Left ventricle myocardium superior (tissue), 1 donor: ENCODE measurements around the gene ENTPD2. TPM values are rescaled to one million over a fixed set of nuclear protein-coding genes. Genes with fewer than 3 reads are reported as not detected.
A peak's percentile ranks its signal among the peaks of the same experiment; 100 is the strongest.

Source experiments
- ATAC-seq: fragments of 200-7000 bp; cut with Tn5 transposase; one replicate; pipeline ENCODE4 v1.9.1; 2020; ENCODE audit warnings: mild to moderate bottlenecking, moderate library complexity
- DNase-seq: peaks from one replicate; pipeline ENCODE4 v3.0.0-alpha.2; 2020
- intact Hi-C: fragments of 100-400 bp; cut with micrococcal nuclease; formaldehyde crosslinking; loops from one replicate; pipeline ENCODE4 v1.11.0; 2022
- total RNA-seq: library from RNA; stranded (reverse); fragmentation: NEBNext Ultra II Directional; extraction: Animal tissue kit (Norgen Biotek cat#: 25700); gene quantifications from one replicate; pipeline ENCODE4 v1.2.1, GENCODE V29; 2021
- donor health status: DM: no; HTN: yes; CAD: no; lungs with severe emphysema.

Gene ENTPD2
- total RNA-seq, 1 donor from 2014 or later: 2.1 TPM

- intact Hi-C loops: no loop called here
- no peak for ATAC-seq
- DNase-seq: peak; percentile 29
These were observed 28.5 kb upstream of the ENTPD2 start for GRCh38 chr9:137082222-137082924.

GRCh38 chr9:137080260-137081122, 26.6 kb upstream of the ENTPD2 start:
- intact Hi-C loops: no loop called here
- no peak for DNase-seq
- ATAC-seq: no peak

- intact Hi-C loops: no loop called here
- ATAC-seq (no peak), DNase-seq (no peak)
These were observed 25.5 kb upstream of the ENTPD2 start for GRCh38 chr9:137079401-137079787.

DNA sequence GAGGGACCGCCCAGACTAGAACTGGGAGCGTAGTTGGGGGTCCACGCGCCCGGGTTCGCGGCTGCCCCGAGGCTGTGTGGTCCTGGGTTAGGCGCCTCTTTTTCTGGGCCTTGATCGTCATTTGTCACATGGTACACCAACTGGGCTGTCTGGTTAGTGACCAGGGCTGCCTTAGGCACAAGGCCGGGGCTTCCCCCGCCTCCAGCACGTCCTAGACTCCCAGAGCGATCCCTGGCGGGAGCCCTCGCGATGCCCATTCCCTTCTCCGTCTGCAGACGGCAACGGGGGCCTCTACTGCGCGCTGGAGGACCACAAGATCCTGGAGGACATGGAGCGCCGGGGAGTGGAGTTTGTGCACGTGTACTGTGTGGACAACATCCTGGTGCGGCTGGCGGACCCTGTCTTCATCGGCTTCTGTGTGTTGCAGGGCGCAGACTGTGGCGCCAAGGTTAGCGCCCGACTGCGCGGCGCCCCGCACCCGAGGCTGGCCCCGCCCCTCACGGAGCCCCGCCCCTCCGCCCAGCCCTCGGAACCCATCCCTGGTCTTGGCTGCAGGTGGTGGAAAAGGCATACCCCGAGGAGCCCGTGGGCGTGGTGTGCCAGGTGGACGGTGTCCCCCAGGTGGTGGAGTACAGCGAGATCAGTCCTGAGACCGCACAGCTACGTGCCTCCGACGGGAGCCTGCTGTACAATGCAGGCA, 25.0 kb upstream of the ENTPD2 start:
- ATAC-seq (no peak), DNase-seq (no peak)
- intact Hi-C loops: no loop called here

- ATAC-seq: peak; percentile 13
- DNase-seq: peak; percentile 60
- intact Hi-C loops: no loop called here
These were observed 24.2 kb upstream of the ENTPD2 start for GRCh38 chr9:137077758-137078693.

- ATAC-seq: peak; percentile 78
- intact Hi-C loops: no loop called here
These were observed 23.3 kb upstream of the ENTPD2 start, which contains the start of gene UAP1L1 for GRCh38 chr9:137077010-137077747. TSS of gene UAP1L1 (plus strand) at chr9:137077517. CDS start at chr9:137077533, 16 bp downstream.

DNA sequence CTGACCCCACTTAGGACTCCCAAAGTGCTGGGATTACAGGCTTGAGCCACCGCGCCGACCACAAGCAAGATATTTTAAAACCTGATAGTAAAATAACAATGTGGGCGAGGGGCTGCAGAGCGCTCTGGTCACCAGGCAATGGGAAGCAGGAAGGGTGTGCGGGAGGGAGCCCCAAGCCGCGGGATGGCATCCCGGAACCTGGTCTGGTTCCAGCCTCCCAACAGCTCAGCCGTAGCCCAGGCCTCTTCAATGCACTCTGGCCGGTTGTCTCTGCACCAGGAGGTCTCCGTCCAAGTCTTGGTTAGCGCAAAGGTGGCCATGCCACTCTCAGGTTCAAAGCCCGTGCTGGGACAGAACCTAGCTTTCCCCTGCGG, 22.8 kb upstream of the ENTPD2 start:
- DNase-seq: no peak
- ATAC-seq: no peak
- intact Hi-C loops: no loop called here

More at GRCh38 chr9:137077010-137077747, 23.3 kb upstream of the ENTPD2 start, which contains the start of gene UAP1L1:
- peak; percentile 91 for DNase-seq

GRCh38 chr9:137075275-137075775, 21.5 kb upstream of the ENTPD2 start:
- DNase-seq (no peak), ATAC-seq (no peak)
- intact Hi-C loops: no loop called here

DNA sequence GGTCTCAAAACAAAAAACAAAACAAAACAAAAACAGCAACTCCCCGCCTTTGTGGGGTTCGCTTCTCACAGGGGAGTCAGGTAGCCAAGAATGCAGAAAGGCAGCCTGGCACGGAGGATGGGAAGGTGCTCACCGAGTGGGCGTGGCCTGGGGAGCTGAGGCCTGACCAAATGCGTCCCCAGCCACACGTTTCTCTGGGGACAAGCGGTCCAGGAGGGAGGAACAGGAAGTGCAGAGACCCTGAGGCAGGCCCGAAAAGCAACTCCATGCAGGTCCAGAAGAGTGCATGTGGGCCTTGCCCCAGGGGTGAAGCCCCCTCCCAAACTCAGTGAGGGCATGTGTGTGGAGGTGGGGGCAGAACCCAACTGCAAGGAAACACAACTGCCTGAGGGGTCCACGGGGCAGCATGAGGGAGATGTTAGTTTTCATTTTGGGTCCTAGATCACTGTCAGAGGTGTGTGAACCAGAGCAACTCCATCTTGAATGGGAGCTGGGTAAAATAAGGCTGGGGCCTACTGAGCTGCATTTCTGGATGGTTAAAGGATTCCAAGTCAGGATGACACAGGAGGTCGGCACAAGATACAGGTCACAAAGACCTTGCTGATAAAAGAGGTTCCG, 20.9 kb upstream of the ENTPD2 start:
- DNase-seq (no peak), ATAC-seq (no peak)
- intact Hi-C loops: no loop called here

GRCh38 chr9:137073992-137074399, 20.1 kb upstream of the ENTPD2 start:
- DNase-seq: no peak

DNA sequence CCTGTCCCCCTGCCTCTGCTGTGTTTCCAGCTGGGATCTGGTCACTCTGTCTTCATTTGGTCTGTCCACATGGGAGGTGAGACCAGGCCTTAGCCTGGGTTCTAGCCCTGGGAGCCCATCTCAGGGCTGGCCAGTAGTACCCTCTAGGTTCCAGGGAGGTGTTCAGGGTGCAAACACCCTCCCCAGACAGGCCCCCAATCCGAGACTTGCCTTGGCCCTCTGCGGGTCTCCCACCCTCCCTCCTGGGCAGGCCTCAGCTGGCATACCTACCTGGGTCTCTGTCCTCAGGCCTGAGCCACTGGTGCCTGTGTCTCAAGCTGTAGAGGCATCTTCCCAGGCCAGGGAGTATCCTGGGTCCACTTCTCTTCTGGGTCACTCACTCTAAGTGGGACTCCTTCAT, 17.4 kb upstream of the ENTPD2 start:
- ATAC-seq (no peak), DNase-seq (no peak)
- intact Hi-C loops: no loop called here

More at GRCh38 chr9:137073992-137074399, 20.1 kb upstream of the ENTPD2 start:
- ATAC-seq: no peak
- intact Hi-C loops: no loop called here

DNA sequence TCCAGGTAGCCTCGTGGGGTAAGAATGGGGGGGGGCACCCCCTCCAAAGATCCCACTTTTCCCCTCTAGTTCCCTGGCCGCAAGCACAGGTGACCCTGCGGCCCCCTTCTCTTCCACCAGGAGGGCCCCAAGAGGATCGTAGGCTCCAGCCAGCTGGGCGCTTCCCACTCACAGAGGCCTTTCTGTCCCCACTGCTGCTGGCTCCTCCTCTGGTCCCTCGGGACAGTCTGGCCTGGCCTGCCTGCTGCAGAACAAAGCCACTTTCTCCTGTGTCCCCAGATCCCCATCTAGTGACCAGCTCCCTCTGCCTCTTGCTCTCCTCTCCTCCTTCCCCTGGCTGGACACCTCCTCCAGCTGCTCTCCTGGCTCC, 17.0 kb upstream of the ENTPD2 start:
- DNase-seq (peak; percentile 75), ATAC-seq (peak; percentile 62)

DNA sequence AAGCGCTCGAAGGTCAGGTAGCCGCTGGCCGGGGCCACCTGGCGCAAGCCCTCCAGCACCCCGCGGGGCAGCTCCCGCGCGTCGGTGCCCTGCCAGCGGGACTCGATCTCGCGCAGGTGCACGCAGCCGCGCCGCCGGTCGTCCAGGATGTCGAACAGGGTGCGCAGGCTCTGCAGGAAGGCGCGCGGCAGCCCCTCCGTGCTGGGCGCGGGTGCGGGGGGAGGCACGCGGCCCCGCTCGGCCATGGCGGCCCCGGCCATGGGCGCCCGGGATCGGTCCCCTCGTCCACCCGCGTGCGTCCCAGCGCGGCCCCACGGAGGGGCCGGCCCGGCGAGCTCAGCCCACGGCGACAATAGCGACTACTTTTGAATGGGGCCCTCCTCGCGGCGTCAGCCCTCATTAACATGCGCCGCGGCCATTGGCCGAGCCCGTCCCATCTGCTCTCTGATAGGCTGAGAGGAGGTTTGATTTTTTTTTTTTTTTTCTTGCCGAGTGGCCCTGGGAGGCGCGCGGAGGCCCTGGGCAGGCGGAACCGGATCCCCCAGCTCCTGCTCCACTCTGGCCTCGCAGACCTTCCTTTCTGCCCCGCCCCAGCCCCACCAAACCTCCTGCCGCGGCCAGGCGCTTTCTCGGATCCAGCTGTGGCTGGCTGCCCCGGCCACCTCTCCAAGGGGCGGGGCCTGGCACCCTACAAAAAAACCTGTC, 16.5 kb upstream of the ENTPD2 start, which contains the start of gene SAPCD2:
Gene SAPCD2 (minus strand): TSS at position 357 of the 705 bp plus-strand sequence. CDS start 97 bp downstream, at position 260.
- ATAC-seq (peak; percentile 94), DNase-seq (peak; percentile 93)
- intact Hi-C loops: no loop called here

More for the DNA sequence above, 17.0 kb upstream of the ENTPD2 start:
- intact Hi-C loops: no loop called here

DNA sequence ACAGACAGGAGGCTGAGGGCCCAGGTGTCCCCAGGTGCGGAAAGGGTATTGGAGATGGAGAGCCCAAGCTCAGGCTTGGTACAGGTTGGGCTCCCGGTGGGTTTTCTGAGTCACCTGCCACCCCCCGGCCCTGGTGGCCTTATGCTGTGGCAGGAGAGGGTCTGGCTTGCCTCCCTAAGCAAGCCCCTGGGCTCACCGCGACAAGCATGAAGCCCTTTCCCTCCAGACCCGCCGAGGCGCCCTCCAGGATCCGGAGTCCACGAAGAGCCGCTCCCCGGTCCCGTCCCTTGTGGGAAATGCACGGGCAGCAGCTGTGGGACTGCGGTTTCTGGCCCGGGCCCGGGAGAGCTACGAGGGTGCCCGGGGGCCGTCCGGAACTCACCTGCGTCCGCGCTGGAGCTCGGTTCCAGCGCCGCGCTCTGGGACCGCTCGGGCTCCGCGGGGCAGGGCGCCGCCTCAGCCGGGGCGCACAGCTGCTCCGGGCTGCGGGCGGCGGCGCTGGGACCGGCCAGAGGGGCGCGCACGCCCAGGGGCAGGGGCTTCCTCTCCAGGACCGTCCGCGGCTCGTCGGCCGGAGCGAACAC, 15.7 kb upstream of the ENTPD2 start:
- ATAC-seq (no peak), DNase-seq (peak; percentile 27)
- intact Hi-C loops: no loop called here

- DNase-seq (peak; percentile 20), ATAC-seq (no peak)
- intact Hi-C loops: no loop called here
These were observed 15.0 kb upstream of the ENTPD2 start for GRCh38 chr9:137068539-137069507.
